HG03135 (cell line): ENCODE measurements around the gene PSMB5.
A peak's percentile ranks its signal among the peaks of the same experiment; 100 is the strongest.

Experiments
- ATAC-seq: cut with Tn5 transposase; IDR thresholded peaks from one replicate; pipeline ENCODE4 v1.9.1; 2021; ENCODE audit warnings: mild to moderate bottlenecking, moderate library complexity; ENCODE audit not compliant: unreplicated experiment

Gene PSMB5

DNA sequence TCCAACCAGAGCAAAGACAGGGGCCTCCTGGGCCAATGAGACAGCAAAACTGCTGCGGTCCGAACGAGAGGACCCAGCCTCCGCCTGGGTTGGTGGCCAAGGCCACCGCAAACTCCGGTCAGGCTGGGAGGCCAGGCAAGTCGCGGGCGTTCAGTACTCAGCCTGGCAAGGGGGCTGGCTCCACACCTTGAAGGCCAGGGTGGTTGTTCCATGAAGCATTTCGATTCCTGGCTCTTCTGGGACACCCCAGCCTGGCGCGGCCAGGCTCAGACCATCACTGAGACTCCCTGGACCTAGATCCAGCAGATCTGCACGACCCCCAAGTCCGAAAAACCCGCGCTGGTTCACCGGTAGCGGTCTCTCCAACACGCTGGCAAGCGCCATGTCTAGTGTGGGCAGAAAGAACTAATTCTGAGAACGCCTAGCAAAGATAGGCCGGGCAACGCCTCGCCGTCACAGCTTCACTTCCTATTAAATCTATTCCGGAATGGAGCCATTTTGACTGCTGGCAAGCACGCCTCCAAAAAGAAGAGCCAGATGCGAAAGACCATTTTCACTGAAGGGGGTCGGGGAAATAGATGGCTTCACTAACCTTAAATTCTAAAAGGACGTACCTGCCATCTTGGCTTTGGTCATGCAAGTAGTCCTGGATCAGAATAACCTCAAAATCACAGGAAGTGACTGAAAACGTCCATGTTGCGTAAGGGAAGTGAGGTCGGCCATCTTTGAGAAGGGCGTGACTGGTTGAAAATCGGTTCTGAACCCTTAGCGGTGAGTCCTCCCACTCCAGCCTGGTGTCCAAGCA is at the start of gene PSMB5:
PSMB5 (minus strand) TSS at position 403 of the 805 bp plus-strand sequence; CDS start at position 384, 19 bp downstream.
- ATAC-seq: peak; percentile 93

GRCh38 chr14:23080474-23080873 is 45.8 kb upstream of the PSMB5 start:
- ATAC-seq: no peak

DNA sequence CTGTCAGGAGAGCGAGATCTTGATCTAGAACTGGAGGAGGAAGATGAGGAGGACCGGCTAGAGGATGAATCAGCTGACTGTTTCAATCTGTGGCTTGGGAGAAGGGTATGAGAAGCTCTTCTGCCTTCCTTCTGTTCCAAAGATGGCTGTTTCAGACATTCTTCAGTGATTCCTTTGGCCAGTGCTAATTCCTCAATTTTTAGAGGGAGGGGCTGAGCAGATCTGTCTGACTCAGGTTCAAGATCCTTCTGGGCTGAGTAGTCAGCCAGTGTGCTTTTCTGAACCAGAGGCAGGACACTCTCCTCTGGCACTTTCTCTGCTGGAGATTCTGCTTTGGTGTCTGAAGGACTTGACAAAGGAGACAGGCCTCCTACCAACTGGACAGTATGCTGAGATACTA is 45.0 kb upstream of the PSMB5 start:
- ATAC-seq: no peak

GRCh38 chr14:23078692-23079116 is 44.0 kb upstream of the PSMB5 start:
- ATAC-seq: no peak

DNA sequence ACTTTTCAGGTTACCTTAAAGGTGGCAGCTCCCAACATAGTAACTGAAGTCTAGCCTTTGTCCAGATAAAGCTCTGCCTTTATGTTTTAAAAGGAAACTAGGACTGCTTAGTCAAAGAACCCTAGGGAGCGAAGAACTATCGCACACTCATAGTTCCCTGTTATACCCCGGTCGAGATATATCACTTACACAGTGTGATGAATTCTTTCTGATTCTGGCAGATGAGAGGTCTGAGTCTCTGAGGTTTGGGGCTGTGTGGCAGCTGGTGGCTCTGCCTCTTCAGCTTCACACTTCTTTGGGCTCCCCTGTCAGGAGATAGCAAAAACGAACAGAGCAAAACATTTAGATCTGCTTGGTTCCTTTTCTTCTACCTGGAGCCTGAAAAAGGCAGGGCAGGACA is 43.3 kb upstream of the PSMB5 start:
- no peak for ATAC-seq

GRCh38 chr14:23076785-23077408 is 42.2 kb upstream of the PSMB5 start:
- ATAC-seq: no peak

- ATAC-seq: no peak
These were observed 40.2 kb upstream of the PSMB5 start for GRCh38 chr14:23074906-23075305.

- no peak for ATAC-seq
These were observed 37.3 kb upstream of the PSMB5 start for GRCh38 chr14:23071921-23072539.

DNA sequence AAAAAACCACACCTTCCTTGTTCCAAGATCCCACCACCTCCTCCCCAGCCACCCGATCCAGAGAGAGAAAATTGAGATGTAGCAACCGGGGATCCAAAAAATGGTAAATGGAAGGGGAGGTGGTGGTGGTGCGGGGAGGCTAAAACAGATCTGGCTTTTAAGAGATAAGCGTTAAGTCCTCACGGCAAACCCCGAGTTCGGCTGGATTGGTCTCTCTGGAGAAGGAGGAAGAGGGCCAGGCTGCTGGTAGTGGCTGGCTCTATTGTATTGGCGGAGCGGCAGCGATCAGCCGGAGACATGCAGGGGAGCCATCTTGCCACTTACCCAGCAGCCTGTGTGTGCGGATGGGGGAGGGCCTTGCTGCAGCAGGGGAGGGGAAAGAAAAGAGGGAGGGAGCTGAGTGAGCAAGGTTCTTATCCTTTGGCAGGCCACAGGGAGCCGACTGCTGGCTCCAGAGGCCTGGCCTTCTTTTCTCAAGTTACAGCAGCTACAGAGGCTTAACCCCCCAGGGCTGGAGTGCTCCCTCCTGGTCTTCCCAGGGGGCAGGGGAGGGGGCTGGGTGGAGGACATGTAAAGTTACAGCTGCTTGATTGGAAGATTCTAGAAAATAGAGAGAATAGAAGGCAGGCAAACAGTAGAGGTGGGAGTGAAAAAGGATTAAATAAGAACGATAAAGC is 36.7 kb upstream of the PSMB5 start:
- peak; percentile 84 for ATAC-seq

DNA sequence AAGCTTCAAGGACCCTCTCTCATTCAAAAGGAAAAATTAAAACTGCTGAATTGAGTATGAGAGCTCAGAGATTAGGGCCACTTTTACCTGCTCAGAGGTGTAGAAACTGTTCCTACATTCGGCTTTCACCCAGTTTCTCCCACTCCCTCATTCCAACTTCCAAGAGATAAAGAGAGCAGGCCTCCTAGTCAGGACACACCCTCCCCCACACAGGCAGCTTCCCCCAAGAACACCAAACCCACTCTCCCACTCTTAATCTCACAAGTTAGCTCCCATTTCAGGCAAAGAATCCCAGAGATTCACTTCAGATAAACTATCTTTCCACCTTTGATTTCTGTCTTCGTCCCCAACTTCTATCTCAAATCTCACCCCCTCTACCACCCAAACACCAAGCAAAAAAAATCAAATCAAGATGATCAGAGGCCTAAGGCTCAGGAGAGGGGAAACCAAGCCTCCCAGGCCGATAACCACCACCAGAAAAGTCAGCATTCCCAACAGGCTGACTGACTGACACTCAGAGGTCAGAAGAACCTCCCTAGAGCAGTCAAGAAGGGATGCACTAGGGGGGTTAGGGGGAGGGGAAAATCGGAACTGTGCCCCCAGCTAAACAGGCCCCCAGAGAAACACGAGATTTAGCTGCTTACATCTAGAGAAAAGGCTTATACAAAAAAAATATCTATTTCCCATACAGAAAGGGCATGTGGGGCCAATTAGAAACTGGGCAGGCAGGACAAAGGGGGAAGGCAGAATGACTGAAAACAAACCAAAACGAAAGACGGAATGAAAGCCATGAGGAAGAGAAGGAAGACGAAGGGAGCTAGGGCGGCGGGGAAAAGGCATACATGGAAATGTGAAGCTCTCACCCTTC is 35.8 kb upstream of the PSMB5 start:
- ATAC-seq: no peak

GRCh38 chr14:23069413-23069806 is 34.7 kb upstream of the PSMB5 start:
- no peak for ATAC-seq

GRCh38 chr14:23068789-23069412 is 34.2 kb upstream of the PSMB5 start:
- peak; percentile 59 for ATAC-seq

- ATAC-seq: no peak
These were observed 33.4 kb upstream of the PSMB5 start for GRCh38 chr14:23067847-23068788.

DNA sequence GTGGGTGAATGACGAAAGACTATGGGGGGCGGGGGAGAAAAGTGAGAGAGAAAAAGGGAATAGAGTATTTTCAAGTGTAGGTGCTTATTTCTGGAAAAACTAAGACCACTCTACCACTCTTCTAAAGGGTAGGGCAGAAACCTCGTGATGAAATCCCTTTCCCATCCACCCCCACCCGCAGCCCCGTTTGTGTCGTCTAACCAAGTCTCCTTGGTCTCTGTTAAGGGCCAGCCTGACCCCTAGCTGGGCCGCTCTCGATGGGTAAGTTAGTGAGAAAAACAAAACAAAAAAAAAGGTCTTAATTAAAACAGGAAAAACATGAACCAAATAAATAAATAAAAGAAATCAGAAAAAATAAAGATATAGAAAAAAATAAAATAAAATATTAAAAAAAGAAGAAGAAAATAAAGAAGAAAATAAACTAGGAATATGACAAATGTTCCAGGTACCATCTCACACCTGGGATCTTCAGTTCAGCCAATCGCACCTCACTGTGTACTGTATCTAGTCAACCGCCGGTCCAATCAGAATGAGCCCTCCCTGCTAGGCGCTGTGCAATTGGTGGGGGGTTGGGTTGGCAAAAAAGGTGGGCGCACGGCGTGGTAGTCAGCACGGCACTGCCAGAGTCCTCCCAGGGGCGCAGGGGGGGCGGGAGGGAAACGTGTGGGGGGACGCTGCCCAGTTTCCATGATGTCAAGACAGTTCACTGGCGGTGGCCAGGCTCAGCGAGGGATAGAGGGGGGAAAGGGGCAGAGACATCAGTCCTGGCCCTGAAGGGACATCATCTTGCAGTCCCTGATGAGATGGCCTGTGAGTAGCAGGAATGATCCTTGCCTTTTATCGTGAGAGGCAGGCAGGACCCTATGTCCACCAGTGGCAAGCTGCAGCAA is 32.4 kb upstream of the PSMB5 start:
- no peak for ATAC-seq

GRCh38 chr14:23066368-23066767 is 31.7 kb upstream of the PSMB5 start:
- no peak for ATAC-seq

- no peak for ATAC-seq
These were observed 28.9 kb upstream of the PSMB5 start for GRCh38 chr14:23063601-23064000.

GRCh38 chr14:23062002-23062401 is 27.3 kb upstream of the PSMB5 start:
- ATAC-seq: no peak
